Astrocyte (in vitro differentiated cells and primary cell): ENCODE results near the gene SESN2. TPM values are rescaled to one million over a fixed set of nuclear protein-coding genes. Genes with fewer than 3 reads are reported as not detected.

Source experiments
- DNase-seq: peaks from one replicate; pipeline ENCODE4 v3.0.0-alpha.2; 2010; ENCODE audit warnings: low read depth
- FAIRE-seq: peaks from 2 replicates; lab custom pipeline; 2011; peaks lifted over from hg19 to GRCh38; lab: Jason Lieb, UNC
- H2AFZ ChIP-seq: 2 replicates; pipeline ENCODE4 v1.6.0; 2012; ENCODE audit warnings: low read depth, low read length, inconsistent platforms
- H3K27ac ChIP-seq: 2 replicates; pipeline ENCODE4 v1.5.1; 2011; ENCODE audit warnings: low read depth, low read length, inconsistent platforms
- H3K27me3 ChIP-seq: 2 replicates; pipeline ENCODE4 v1.6.0; 2011; ENCODE audit warnings: low read length, inconsistent platforms; ENCODE audit not compliant: insufficient read depth
- H3K36me3 ChIP-seq: 2 replicates; pipeline ENCODE4 v1.5.1; 2011; ENCODE audit warnings: low read length, inconsistent platforms; ENCODE audit not compliant: insufficient read depth
- H3K4me1 ChIP-seq: 2 replicates; pipeline ENCODE4 v1.5.1; 2011; ENCODE audit warnings: low read length, inconsistent platforms; ENCODE audit not compliant: insufficient read depth
- H3K4me2 ChIP-seq: 2 replicates; pipeline ENCODE4 v1.6.0; 2012; ENCODE audit warnings: low read length, inconsistent platforms
- H3K4me3 ChIP-seq: 2 replicates; pipeline ENCODE4 v1.5.1; 2011; ENCODE audit warnings: low read depth, mild to moderate bottlenecking, low read length, inconsistent platforms; ENCODE audit not compliant: insufficient read depth
- H3K79me2 ChIP-seq: 2 replicates; pipeline ENCODE4 v1.6.0; 2012; ENCODE audit warnings: mild to moderate bottlenecking, low read length, inconsistent platforms; ENCODE audit not compliant: insufficient read depth
- H3K9ac ChIP-seq: 2 replicates; pipeline ENCODE4 v1.6.0; 2012; ENCODE audit warnings: mild to moderate bottlenecking, low read length, inconsistent platforms
- H3K9me3 ChIP-seq: 2 replicates; pipeline ENCODE4 v1.5.1; 2012; ENCODE audit warnings: low read depth, mild to moderate bottlenecking, low read length, inconsistent platforms; ENCODE audit not compliant: insufficient read depth
- H4K20me1 ChIP-seq: 2 replicates; pipeline ENCODE4 v1.6.0; 2012; ENCODE audit warnings: low read length, inconsistent platforms; ENCODE audit not compliant: insufficient read depth
- H3K27ac Mint-ChIP-seq: one replicate; pipeline ENCODE4 v1.8.0; 2021; ENCODE audit warnings: mild to moderate bottlenecking, mixed read lengths; ENCODE audit not compliant: unreplicated experiment
- H3K27me3 Mint-ChIP-seq: one replicate; pipeline ENCODE4 v1.8.0; 2021; ENCODE audit warnings: low read depth, mixed read lengths; ENCODE audit not compliant: unreplicated experiment
- H3K36me3 Mint-ChIP-seq: one replicate; pipeline ENCODE4 v1.8.0; 2021; ENCODE audit warnings: low read depth, mixed read lengths; ENCODE audit not compliant: unreplicated experiment
- H3K4me1 Mint-ChIP-seq: one replicate; pipeline ENCODE4 v1.8.0; 2021; ENCODE audit warnings: low read depth, mixed read lengths; ENCODE audit not compliant: unreplicated experiment
- H3K4me3 Mint-ChIP-seq: one replicate; pipeline ENCODE4 v1.8.0; 2021; ENCODE audit warnings: mild to moderate bottlenecking, moderate library complexity, mixed read lengths; ENCODE audit not compliant: unreplicated experiment
- H3K9me3 Mint-ChIP-seq: one replicate; pipeline ENCODE4 v1.8.0; 2021; ENCODE audit warnings: mild to moderate bottlenecking, mixed read lengths; ENCODE audit not compliant: unreplicated experiment
- EZH2 ChIP-seq: IDR thresholded peaks from 2 replicates; pipeline ENCODE4 v1.6.1; 2012; ENCODE audit warnings: mild to moderate bottlenecking, low read length, inconsistent platforms; ENCODE audit not compliant: insufficient read depth
- total RNA-seq: library from RNA; stranded (reverse); gene quantifications from 2 replicates; pipeline ENCODE4 v1.2.1, GENCODE V29; 2021
- TF ChIP-seq, protein P1 (sequence below): IDR thresholded peaks from 2 replicates; pipeline ENCODE4 v1.5.1; 2011; ENCODE audit warnings: low read depth, mild to moderate bottlenecking, inconsistent platforms, low read length, moderate library complexity; ENCODE audit not compliant: insufficient read depth

Gene SESN2
- total RNA-seq, 1 donor from 2014 or later = 78.3 TPM

DNA sequence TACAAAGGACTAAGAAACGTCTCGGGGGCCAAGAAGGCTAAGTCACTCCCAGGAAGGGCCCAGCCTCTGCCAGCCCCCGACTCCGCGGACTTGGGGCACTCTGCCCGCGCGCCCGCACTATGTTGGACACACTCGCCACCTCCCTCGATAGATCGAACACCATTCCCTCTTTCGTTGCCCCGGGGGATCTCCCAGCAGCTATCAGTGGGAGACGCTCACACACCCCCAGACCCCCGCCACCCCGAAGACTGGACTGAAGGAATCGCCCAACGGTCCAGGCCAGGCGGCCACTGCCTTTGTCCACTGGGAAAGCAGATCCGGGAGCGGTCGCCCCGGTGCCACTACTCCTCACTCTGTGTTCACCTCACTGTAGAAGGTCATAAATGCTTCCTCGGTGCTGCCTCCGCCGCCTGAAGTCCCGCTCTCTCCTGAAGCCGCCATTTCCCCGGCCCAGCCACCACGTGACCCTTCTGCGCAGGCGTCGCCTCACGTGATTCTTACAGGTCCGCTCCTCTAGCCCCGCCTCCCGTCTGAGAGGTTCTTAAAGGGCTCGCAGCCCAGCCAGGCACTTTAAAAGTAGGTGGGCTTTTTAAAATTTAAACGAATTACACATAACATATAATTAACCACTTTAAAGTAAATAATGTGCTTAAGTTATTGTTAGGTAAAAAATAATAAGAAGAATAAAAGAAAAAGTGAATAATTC is 26.6 kb upstream of the SESN2 start, which contains the start of gene DNAJC8:
DNAJC8 (minus strand) TSS at position 472 of the 706 bp plus-strand sequence; CDS start at position 441, 31 bp downstream.
- H3K36me3 Mint-ChIP-seq = peaks cover 4% of the 10 kb centered on the region
- H3K4me3 ChIP-seq = peak within 1 kb of the TSS; percentile 98
- peaks cover 25% of the 10 kb centered on the region for H4K20me1 ChIP-seq
- H3K36me3 ChIP-seq = peaks cover 14% of the 10 kb centered on the region
- peaks cover 13% of the 10 kb centered on the region for H3K4me1 Mint-ChIP-seq
- H3K4me1 ChIP-seq = peaks cover 18% of the 10 kb centered on the region
- no peaks in the 10 kb centered on the region for H3K27me3 ChIP-seq
- H3K79me2 ChIP-seq = peaks cover 66% of the 10 kb centered on the region
- no peaks in the 10 kb centered on the region for H3K9me3 Mint-ChIP-seq
- H3K4me3 Mint-ChIP-seq = peak within 1 kb of the TSS; percentile 99
- DNase-seq (peak; percentile 79), FAIRE-seq (no peak)
- H3K4me2 ChIP-seq = peak within 1 kb of the TSS; percentile 97
- no peaks in the 10 kb centered on the region for H3K9me3 ChIP-seq
- TF ChIP-seq, protein P1, sequence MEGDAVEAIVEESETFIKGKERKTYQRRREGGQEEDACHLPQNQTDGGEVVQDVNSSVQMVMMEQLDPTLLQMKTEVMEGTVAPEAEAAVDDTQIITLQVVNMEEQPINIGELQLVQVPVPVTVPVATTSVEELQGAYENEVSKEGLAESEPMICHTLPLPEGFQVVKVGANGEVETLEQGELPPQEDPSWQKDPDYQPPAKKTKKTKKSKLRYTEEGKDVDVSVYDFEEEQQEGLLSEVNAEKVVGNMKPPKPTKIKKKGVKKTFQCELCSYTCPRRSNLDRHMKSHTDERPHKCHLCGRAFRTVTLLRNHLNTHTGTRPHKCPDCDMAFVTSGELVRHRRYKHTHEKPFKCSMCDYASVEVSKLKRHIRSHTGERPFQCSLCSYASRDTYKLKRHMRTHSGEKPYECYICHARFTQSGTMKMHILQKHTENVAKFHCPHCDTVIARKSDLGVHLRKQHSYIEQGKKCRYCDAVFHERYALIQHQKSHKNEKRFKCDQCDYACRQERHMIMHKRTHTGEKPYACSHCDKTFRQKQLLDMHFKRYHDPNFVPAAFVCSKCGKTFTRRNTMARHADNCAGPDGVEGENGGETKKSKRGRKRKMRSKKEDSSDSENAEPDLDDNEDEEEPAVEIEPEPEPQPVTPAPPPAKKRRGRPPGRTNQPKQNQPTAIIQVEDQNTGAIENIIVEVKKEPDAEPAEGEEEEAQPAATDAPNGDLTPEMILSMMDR = no peak
- TF ChIP-seq EZH2 = no peak
- H3K27ac ChIP-seq = peak within 1 kb of the TSS; percentile 93
- no peaks in the 10 kb centered on the region for H3K27me3 Mint-ChIP-seq
- peak within 1 kb of the TSS; percentile 98 for H3K27ac Mint-ChIP-seq
- H3K9ac ChIP-seq = peak within 1 kb of the TSS; percentile 100
- H2AFZ ChIP-seq = peak within 1 kb of the TSS; percentile 98

DNA sequence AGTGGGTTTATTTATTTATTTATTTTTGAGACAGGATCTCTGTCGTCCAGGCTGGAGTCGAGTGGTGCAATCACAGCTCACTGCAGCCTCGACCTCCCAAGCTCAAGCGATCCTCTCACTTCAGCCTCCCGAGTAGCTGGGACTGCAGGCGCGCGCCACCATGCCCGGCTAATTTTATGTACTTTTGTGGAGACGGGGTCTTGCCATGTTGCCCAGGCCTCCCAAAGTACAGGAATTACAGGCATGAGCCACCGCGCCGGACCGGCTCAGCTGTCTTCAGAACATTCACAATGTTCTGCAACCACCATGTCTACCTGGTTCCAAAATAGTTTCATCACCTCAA is 26.1 kb upstream of the SESN2 start:
- FAIRE-seq = no peak
- H3K27me3 ChIP-seq = no peaks in the 10 kb centered on the region
- H2AFZ ChIP-seq = peak overlapping the region; percentile 84
- Mint-ChIP-seq H3K27me3 (no peaks in the 10 kb centered on the region), H3K4me3 (peak overlapping the region; percentile 99), H3K27ac (peak overlapping the region; percentile 98), H3K36me3 (peaks cover 4% of the 10 kb centered on the region), H3K4me1 (peaks cover 13% of the 10 kb centered on the region), H3K9me3 (no peaks in the 10 kb centered on the region)
- TF ChIP-seq, protein P1 = no peak
- TF ChIP-seq EZH2 = no peak
- H3K4me1 ChIP-seq = peaks cover 18% of the 10 kb centered on the region
- peaks cover 70% of the 10 kb centered on the region for H3K79me2 ChIP-seq
- H4K20me1 ChIP-seq = peaks cover 26% of the 10 kb centered on the region
- H3K9me3 ChIP-seq = no peaks in the 10 kb centered on the region
- H3K36me3 ChIP-seq = peaks cover 17% of the 10 kb centered on the region
- no peak for DNase-seq
- H3K9ac ChIP-seq = no peak overlapping the region
- H3K4me3 ChIP-seq = no peak overlapping the region
- peak overlapping the region; percentile 97 for H3K4me2 ChIP-seq
- H3K27ac ChIP-seq = no peak overlapping the region
